Right lobe of liver (tissue), 6 donors: ENCODE data around the gene STX11. TPM values are rescaled to one million over a fixed set of nuclear protein-coding genes. Genes with fewer than 3 reads are reported as not detected.
A peak's percentile ranks its signal among the peaks of the same experiment; 100 is the strongest.

Source experiments
- ATAC-seq, 4 donors: fragments of 200-7000 bp; cut with Tn5 transposase; one replicate each; pipeline ENCODE4 v1.9.1; 2020; ENCODE audit warnings: mild to moderate bottlenecking in 4 of 4, moderate library complexity in 4 of 4
- DNase-seq, 3 donors: peaks; one replicate each; pipeline ENCODE4 v3.0.0-alpha.2; 2020
- H3K27ac ChIP-seq, 3 donors: fragments of 200-600 bp; one replicate each; pipeline ENCODE4 v1.8.0; 2022
- H3K27me3 ChIP-seq, 2 donors: fragments of 200-600 bp; one replicate each; pipeline ENCODE4 v1.8.0; 2022
- H3K36me3 ChIP-seq, 4 donors: fragments of 200-600 bp; sonication (generic) in 1 of 4; one replicate each; pipeline versions ENCODE4 v1.5.1 to v1.8.0; 2017 to 2022; ENCODE audit warnings: control low read depth in 1 of 4
- H3K4me1 ChIP-seq, 4 donors: fragments of 200-600 bp; sonication (generic) in 1 of 4; one replicate each; pipeline versions ENCODE4 v1.5.1 to v1.8.0; 2017 to 2022; ENCODE audit warnings: control low read depth in 1 of 4
- H3K4me3 ChIP-seq, 3 donors: fragments of 200-600 bp; one replicate each; pipeline ENCODE4 v1.8.0; 2022
- H3K9me3 ChIP-seq, 4 donors: fragments of 200-600 bp; sonication (generic) in 1 of 4; one replicate each; pipeline versions ENCODE4 v1.5.1 to v1.8.0; 2017 to 2022; ENCODE audit warnings: control low read depth in 1 of 4
- CTCF ChIP-seq, 4 donors: fragments of 200-600 bp in 3 of 4; fragments of 450-650 bp in 1 of 4; IDR thresholded peaks; one replicate each; pipeline versions ENCODE4 v1.5.1 to v1.8.0; 2016 to 2022; ENCODE audit warnings: antibody characterized with exemption in 4 of 4, mild to moderate bottlenecking in 2 of 4
- POLR2A ChIP-seq: fragments of 450-650 bp; IDR thresholded peaks from one replicate; pipeline ENCODE4 v1.6.1; 2017; ENCODE audit warnings: antibody characterized with exemption, mild to moderate bottlenecking
- WGBS: methylation state at CpG from one replicate; pipeline ENCODE4 v1.1.6; 2018; ENCODE audit warnings: low coverage, low lambda C conversion rate; ENCODE audit not compliant: insufficient coverage; ENCODE audit errors: missing lambda C conversion rate; 5-methylcytosine and 5-hydroxymethylcytosine counted together
- intact Hi-C, 2 donors: fragments of 100-400 bp; cut with DNase I; formaldehyde crosslinking; loops; one replicate each; pipeline versions ENCODE4 v1.11.2 to v1.14.1; 2022
- total RNA-seq, 6 experiments: library from RNA; depleted of rRNA in 2 of 6; stranded (reverse); fragments of >200 nt in 2 of 6; fragmentation: NEBNext Ultra II Directional in 3 of 6; extraction: Animal tissue kit (Norgen Biotek cat#: 25700) in 3 of 6; gene quantifications; one replicate each; pipeline versions ENCODE4 v1.1.0 to v1.2.4, GENCODE V29; 2016 to 2023
- donor health status: DM: no; HTN: yes; CAD: no.
- donor health status: DM: no; HTN: no; CAD: no.
- donor health status: DM: no; HTN: no; CAD: no.
- donor health status: DM: no; HTN: yes; CAD: no.
- donor health status: DM: no; HTN: yes; CAD: no.

Gene STX11
- total RNA-seq, 6 experiments from 2014 or later, result 0.86 to 7.4 (median 4.1) TPM

GRCh38 chr6:144216668-144217218, 66.4 kb downstream of the STX11 start:
- H3K9me3 ChIP-seq, result no peaks in the 10 kb centered on the region
- H3K36me3 ChIP-seq, result no peaks in the 10 kb centered on the region
- intact Hi-C loops, result loop anchor here in 1 of 2 donors (5.0 kb wide), 1 partner anchor 109 kb away; no protein-coding TSS in a partner anchor
- ATAC-seq (peak in 3 of 4 donors; percentile 53 to 63 (median 61)), DNase-seq (peak in 1 of 3 donors; percentile 77)
- WGBS, result 6% methylated on average over 14 of the region's 18 CpGs
- peaks cover 0 to 14% (median 2%) of the 10 kb centered on the region in 4 donors for H3K4me1 ChIP-seq
- TF ChIP-seq CTCF (IDR thresholded peaks at IDR 0.05), result peak in 2 of 4 donors; percentile 9 to 17
- TF ChIP-seq POLR2A, result no peak
- peak overlapping the region; percentile 61 to 76 (median 62) for H3K4me3 ChIP-seq
- no peaks in the 10 kb centered on the region for H3K27me3 ChIP-seq
- H3K27ac ChIP-seq, result peak overlapping the region; percentile 95 to 99 (median 99)

- H3K27ac ChIP-seq, result peak overlapping the region in 1 of 3 donors; percentile 95
- no peaks in the 10 kb centered on the region for H3K36me3 ChIP-seq
- H3K4me1 ChIP-seq, result peaks cover 0 to 14% (median 2%) of the 10 kb centered on the region in 4 donors
- H3K9me3 ChIP-seq, result no peaks in the 10 kb centered on the region
- no peak for DNase-seq
- 57% methylated on average over 11 of the region's 11 CpGs for WGBS
- intact Hi-C loops, result loop anchor here in 1 of 2 donors (5.0 kb wide), 1 partner anchor 110 kb away; no protein-coding TSS in a partner anchor
- H3K4me3 ChIP-seq, result peak overlapping the region in 2 of 3 donors; percentile 62 to 76
- no peak for ATAC-seq
- TF ChIP-seq POLR2A, result no peak
- TF ChIP-seq CTCF (IDR thresholded peaks at IDR 0.05), result no peak
- no peaks in the 10 kb centered on the region for H3K27me3 ChIP-seq
Observed at GRCh38 chr6:144217264-144217663, 66.9 kb downstream of the STX11 start.

GRCh38 chr6:144217797-144218196, 67.5 kb downstream of the STX11 start:
- Histone ChIP-seq H3K4me1 (peaks cover 0 to 14% (median 2%) of the 10 kb centered on the region in 4 donors), H3K27me3 (no peaks in the 10 kb centered on the region), H3K36me3 (no peaks in the 10 kb centered on the region), H3K4me3 (no peak overlapping the region), H3K9me3 (no peaks in the 10 kb centered on the region), H3K27ac (no peak overlapping the region)
- no peak for DNase-seq
- TF ChIP-seq CTCF (IDR thresholded peaks at IDR 0.05) (no peak), POLR2A (no peak)
- intact Hi-C loops, result loop anchor here in 1 of 2 donors (5.0 kb wide), 1 partner anchor 110 kb away; no protein-coding TSS in a partner anchor
- ATAC-seq, result no peak

GRCh38 chr6:144219056-144219685, 68.9 kb downstream of the STX11 start:
- intact Hi-C loops, result loop anchor here in 1 of 2 donors (5.0 kb wide), 1 partner anchor 112 kb away; no protein-coding TSS in a partner anchor
- peak; percentile 57 to 70 (median 63) for TF ChIP-seq CTCF (IDR thresholded peaks at IDR 0.05)
- no peak for TF ChIP-seq POLR2A
- no peaks in the 10 kb centered on the region for H3K9me3 ChIP-seq
- ATAC-seq, result no peak
- no peak for DNase-seq
- H3K36me3 ChIP-seq, result no peaks in the 10 kb centered on the region
- no peak overlapping the region for H3K27ac ChIP-seq
- H3K27me3 ChIP-seq, result no peaks in the 10 kb centered on the region
- no peak overlapping the region for H3K4me3 ChIP-seq
- H3K4me1 ChIP-seq, result peaks cover 0 to 14% (median 2%) of the 10 kb centered on the region in 4 donors
- 53% methylated on average over 3 of the region's 3 CpGs for WGBS
